Embryonic facial prominence (tissue), 1 donor: ENCODE measurements around the gene CITED4.

Experiments used
- DNase-seq: peaks from one replicate; pipeline ENCODE4 v3.0.0-alpha.2; 2016; ENCODE audit errors: extremely low spot score

CITED4 gene

DNA sequence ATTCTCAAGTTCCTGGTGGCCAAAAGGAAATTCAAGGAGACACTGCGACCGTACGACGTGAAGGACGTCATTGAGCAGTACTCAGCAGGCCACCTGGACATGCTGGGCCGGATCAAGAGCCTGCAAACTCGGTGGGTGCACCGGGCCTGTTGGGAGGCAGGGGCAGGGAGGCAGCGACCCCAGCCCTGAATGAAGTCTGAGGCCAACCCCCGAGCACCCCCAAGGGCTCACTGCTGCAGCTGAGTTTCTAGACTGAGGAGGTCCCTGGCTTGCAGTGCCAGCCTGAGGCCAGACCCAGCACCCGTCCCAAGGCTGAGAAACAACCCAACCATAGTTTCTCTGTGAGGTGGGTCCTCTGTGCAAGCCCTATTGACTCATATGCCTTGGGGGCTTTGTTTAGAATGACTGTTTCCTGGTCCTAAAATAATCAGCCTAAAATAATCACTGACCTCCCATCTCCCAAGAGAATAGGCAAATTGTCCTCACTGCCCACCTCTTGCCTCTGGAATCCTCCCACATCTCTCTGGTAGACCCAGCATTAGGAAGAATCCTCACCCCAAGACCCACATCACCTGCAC lies 27.1 kb downstream of the CITED4 start:
- no peak for DNase-seq

DNA sequence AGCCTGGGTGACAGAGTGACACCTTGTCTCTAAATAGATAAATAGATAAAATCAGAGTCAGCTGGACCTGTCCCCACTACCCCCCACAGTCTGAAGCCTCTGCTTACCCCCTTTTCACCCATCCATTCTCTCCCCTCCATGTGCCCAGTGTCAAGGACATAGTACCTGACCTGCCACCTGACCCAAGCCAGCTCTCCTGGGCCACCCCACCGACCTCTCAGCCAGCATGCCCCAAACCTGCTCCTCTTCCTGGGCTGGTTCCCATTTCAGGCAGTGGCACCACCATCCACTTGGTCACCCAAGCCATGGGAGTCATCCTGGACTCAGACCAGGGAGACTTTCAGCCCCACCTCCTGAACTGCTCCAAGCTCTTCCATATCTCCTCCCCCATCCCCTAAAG lies 28.2 kb downstream of the CITED4 start:
- no peak for DNase-seq

DNA sequence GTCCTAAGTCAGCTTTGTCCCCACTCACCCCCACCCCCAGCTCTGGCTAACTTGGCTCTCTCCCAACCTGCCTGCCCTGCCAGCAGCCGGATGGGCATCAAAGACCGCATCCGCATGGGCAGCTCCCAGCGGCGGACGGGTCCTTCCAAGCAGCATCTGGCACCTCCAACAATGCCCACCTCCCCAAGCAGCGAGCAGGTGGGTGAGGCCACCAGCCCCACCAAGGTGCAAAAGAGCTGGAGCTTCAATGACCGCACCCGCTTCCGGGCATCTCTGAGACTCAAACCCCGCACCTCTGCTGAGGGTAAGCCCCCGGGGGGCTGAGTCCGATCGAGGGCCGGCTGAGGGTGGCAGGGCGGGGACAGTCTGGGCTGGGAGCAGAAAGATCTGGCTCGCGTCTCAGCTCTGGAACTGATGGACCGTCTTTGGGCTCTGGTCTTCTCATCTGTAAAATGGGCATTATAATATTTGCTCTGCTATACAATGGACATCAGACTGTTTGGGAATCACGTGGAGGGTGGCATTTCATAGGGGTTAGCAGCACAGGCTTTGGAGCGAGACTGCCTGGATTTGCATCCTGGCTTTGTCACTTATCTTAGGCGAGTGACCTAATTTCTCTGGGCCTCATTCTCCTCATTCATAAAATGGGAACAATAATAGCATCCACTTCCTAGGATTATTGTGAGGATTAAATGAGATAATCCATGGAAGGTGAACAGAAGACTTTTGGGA lies 31.0 kb downstream of the CITED4 start:
- no peak for DNase-seq

DNA sequence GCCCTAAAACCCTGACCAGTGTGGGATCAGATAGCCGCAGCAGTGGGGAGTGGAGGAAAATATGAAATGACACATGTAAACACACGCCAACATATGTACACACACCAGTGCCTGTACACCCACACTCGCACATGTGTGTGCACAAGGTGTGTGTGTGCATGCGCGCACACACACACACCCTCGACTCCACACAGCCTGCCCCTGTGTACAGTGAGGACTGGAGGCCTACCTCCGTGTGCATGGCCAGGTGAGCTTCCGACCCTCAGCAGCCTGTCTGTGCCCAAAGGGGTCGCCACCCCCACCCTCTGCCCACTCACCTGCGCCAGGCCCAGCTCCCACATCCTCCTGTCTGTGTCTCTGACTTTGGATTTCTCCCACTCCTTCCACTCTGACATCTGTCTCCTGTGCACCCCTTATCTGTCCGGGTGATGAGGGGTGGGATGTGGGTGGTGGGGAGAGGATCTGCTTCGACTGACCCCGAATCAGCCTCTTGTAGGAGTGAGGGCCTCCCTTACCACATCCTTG lies 31.7 kb downstream of the CITED4 start:
- DNase-seq: no peak

DNA sequence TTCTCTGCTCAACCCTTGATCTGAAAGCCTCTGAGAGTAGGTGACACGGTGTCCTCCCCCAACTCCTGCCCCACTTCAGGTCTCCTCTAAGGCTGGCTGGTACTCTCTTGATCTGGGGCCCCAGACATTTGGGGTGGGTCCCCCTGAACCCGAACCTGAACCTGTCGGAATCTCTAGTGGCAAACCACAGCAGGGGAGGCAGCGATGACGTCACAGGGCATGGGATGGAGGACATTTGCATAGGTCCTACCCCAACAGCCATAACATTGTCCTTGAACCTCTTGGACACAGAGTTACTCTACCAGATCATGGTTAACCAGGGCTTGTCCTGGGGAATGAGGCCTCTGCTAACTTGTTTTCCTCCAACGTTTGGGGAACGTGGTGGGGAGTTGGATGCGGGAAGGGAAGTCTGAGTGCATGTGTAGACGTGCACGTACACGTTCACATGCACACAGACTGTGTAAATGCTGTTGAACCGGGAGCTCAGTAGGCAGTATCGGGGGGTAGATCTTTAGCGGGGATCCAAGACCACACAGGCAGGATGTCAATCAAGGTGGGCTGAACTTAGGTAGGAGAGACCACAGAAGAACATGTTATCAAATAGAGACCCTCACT lies 32.4 kb downstream of the CITED4 start:
- DNase-seq: no peak

DNA sequence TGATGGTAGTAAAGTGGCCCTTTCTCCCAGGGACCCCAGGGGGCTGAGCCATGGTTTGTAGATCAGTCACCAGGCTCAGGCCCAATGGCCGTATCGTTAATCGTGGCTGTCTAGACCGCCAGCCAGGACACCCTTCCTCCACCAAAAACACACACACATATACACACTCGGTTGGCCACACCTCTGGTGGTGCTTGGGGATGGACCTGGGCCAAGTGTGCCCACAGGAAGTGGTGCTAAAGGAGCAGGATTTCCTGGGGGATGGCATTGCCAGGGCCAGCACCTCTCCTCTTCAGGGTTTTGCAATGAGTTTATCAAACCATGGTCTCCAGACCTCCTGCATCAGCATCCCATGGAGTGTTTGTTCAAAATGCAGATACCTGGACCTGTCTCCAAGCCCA lies 36.2 kb downstream of the CITED4 start:
- DNase-seq: no peak

DNA sequence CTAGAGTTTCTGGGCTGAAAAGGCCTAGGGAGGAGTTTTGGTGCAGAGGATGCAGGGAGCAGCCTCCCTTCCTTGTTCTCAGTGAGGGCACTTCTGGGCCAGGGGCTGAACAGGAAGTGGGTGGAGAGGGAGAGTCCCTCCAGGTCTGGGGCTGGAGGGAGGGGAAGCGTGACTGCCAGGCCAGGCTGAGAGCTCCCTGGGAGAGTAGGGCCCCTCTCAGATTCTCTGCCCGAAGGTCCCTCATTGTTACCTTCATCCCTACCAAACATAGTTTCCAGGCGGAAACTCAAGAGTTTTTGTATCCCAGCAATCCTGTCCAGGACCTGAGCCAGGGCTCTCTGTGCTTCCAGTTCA lies 36.8 kb downstream of the CITED4 start:
- DNase-seq: no peak

DNA sequence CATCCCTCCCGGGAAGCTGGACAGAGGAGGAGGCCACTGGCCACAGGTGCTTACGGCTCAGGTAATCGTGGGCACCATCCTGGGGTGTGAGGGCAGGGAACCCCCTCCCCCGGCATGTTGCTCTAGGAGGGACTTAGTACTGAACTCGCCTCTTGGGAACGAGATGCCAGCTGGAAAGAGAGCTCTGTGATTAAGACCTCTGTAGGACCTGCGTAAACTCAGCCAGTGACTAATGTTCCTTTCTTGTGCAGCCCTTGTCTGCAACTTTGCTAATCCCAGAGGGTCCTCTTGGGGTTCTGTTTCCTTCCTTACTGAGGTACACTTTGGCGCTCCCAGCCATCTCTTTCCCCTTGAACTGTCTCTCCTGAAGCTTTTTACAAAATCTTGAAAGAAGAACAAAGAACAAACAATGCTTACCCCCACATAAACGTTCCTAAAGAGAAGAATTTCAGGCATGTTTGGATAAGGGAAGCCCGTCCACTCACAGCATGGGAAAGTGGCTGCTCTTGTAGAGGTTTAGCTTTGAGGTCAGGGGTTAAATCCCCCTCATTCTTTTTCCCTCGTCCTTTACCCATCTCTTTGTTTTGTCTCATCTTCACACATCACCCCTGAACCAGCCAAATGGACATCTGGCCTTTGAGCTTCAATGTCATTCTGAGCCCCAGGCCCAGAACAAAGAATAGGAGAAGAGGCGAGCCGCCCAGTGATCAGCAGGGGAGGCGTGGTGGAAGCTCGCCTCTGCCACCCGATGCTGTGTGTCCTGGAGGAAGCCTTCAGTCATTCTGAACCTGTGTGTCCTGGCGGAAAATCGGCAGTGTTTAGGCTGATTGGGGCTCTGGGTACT lies 37.4 kb downstream of the CITED4 start:
- DNase-seq: no peak

DNA sequence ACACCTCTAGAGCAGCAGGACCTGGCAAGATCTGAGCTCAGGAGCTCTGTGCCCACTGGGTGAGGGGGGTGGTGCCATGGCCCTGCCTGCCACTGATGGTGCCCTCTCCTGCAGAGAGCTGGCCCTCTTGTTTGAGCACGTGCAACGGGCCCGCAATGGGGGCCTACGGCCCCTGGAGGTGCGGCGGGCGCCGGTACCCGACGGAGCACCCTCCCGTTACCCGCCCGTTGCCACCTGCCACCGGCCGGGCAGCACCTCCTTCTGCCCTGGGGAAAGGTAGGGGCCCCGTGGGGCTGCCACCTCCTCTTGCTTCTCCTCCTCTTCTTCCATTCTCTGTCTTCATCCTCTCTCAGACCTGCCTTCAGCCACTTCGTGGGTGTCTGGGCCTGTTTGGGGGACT lies 38.2 kb downstream of the CITED4 start:
- no peak for DNase-seq

DNA sequence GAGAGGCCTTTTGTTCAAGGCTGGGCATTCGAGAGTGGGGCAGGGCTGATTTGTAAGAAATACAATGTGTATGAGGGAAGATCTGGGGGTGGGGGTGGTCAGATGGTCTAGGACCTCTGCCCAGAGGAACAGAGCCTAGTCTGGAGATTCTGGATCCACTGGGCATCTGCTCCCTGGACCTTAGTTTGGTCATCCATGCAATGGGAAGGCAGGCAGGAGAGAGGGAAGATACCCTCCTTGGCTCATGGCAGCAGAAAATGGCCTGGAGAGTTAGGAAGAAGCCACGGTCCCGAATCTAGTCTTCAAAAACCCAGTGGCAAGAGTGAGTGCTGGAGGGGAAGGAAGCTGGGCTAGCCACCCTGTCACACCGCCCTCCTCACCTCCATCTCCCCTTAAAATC lies 38.8 kb downstream of the CITED4 start:
- no peak for DNase-seq

DNA sequence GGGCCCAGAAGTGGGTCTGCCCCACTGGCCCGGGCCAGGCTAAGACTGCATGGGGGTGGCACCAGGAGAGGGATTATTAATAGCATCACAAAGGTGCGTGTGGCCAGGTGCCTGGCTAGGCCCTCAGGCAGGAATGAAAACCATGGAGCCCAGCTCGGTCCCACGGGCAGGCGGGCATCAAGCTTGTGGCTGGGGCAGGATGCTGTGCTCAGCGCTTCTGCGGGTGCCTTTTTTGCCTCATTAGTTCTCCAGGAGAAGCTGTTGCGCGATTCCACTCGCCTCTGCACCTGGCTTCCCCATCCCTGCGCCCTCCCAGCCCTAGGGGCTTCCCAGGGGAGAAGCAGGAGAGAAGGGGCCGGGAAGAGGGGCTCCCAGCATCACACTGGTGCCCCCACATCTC lies 39.3 kb downstream of the CITED4 start:
- DNase-seq: no peak

DNA sequence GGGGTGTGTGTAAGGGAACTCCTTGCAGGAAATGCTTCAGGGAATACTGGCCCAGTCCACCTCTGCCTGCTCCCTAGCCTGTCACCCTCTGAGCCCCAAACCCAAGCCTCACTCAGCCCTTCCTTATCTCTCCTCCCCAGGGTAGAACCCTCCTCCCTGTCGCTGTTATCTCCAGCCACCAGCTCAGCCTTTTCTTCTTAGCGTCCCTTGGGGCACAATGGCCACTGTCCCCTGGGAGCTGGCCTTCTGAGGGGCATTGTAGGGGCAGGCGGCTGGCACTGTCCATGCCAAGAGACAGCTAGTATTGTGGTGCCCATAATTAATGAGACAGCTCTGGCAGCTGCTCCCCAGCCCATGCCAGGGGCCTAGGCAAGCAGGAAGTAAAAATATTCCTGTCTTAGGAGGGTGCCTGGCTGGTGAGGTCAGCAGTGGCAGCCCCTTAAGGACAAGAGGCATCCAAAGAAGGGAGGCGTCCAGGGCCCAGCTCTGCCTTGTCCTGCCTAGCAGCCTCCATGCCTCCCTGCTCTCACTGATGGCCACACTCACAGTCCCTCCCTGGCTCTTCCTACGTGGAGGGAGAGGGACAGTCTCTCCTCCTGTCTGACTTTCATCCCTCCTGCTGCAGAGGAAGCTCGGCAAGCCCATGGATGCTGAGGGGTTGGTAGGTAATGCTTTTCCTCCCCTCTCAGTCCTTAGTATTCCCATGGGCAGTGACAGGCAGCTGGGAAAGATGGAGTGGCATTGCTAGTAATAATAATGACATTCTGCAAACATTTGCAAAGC lies 41.1 kb downstream of the CITED4 start:
- DNase-seq: no peak

DNA sequence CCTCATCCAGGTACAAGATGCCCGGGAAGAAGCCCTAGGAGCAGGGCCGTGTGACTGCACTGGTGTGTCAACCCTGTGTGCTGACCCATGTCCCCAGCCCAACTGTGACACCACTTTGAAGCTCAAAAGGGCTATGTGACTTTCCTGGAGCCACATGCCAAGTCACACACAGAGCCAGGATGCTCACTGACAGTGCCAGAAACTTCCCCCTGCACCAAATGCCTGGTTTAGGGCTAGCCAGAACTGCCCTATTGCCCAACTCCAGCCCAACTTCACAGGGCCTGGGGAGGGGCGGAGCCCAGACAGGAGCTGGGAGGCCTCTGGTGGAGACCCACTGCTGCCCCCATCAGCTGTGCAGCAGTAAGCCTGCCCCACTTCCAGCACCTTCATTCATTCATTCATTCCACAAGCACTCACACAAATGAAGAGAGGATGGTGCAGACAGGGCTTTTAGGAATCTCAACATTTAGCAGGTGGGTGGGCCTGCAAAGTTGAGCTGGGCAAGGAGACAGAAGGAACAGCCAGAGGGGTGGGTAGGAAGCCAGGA lies 41.8 kb downstream of the CITED4 start:
- no peak for DNase-seq

DNA sequence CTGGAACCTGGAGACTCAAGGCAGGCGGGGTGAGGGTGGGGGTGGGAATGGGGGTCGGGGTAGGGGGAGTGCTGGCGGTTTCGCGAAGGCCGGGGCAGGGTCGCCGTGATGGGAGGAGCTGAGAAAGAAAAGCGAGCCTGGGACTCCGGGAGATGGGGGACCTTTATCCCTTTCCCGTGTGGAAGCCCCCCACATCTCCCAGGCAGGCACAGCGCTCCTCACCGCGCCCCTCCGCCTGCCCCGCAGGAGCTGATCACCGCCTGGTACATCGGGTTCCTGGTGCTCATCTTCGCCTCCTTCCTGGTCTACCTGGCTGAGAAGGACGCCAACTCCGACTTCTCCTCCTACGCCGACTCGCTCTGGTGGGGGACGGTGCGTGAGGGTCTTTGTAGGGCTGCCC lies 43.1 kb downstream of the CITED4 start:
- no peak for DNase-seq

DNA sequence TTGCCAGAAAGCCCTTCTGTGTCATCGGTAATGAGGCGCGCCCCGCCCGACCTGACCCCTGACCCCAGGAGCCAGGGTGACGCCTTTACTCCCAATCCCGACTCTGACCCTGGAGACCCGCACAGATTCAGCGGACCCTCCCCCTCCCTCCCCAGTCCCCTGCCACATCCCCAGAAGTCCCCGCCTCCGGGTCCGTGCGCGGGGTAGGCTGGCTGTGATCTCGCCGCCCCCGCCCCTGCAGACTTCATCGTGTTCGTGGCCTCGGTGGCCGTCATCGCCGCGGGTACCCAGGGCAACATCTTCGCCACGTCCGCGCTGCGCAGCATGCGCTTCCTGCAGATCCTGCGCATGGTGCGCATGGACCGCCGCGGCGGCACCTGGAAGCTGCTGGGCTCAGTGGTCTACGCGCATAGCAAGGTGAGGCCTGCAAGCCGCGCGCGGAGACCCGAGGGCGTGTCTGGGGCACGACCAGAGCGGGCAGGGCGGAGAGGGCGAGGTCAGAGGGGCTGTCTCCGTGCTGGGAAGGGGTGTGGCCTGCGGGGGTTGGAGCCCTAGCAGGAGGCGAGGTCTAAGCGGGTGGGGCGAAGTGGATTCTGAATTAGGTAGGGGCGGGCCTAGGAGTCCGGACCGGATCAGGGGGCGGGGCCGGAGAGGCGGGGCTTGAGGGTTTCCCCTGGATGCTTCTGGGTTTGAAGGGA lies 43.8 kb downstream of the CITED4 start:
- DNase-seq: no peak

DNA sequence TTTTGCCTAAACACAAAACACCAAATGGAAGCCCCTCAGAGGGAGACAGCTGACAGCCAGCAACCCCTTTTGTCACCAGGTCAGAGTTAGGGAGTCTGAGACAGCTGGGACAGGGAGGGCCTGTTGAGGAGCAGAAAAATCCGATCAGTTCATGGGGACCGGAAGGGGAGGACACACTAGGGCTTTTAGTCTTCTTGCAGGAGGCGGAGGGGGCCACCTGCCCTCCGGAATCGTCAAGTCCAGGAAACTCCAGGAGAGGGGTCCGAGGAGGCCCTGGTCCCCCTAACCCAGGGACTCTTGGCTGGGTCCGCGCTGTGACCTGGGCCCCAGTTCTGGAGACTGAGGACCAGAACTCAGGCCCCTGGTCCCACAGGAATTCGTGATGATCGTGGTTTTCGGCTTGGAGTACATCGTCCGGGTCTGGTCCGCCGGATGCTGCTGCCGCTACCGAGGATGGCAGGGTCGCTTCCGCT lies 44.3 kb downstream of the CITED4 start:
- no peak for DNase-seq

DNA sequence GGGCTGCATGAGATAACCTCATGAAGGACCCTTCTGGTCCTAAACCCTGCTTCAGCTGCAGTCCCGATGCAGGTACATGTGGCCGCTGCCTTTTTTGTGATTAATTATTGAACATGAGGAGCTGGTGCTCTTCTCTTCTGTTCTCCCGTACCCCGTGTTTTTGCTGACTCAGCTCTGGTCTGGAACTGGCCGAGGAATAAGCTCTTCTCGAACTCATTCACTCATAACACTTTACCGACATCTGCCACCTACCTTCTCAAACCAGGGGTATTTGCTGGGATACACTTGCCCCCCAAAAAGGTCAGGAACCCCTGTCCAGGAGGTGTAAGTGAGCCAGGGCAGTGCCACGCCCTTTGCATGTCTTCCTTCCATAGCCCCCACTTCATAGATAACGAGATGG lies 46.7 kb downstream of the CITED4 start:
- no peak for DNase-seq
